Sigmoid colon (tissue), 7 donors: ENCODE measurements around the gene PTPN1. TPM values are rescaled to one million over a fixed set of nuclear protein-coding genes. Genes with fewer than 3 reads are reported as not detected.

ENCODE experiments used
- DNase-seq: peaks from one replicate; pipeline ENCODE4 v3.0.0-alpha.2; 2019
- H3K27ac ChIP-seq, 4 donors: fragments of 200-600 bp; sonication (generic); one replicate each; pipeline ENCODE4 v1.5.1; 2016 to 2019; ENCODE audit warnings: mild to moderate bottlenecking in 1 of 4
- H3K27me3 ChIP-seq, 3 donors: fragments of 200-600 bp; sonication (generic); one replicate each; pipeline ENCODE4 v1.5.1; 2019; ENCODE audit warnings: mild to moderate bottlenecking in 1 of 3
- H3K36me3 ChIP-seq, 4 donors: fragments of 200-600 bp; sonication (generic); one replicate each; pipeline ENCODE4 v1.5.1; 2016 to 2019
- H3K4me1 ChIP-seq, 4 donors: fragments of 200-600 bp; sonication (generic); one replicate each; pipeline ENCODE4 v1.5.1; 2017 to 2019
- H3K4me3 ChIP-seq, 4 donors: fragments of 200-600 bp; sonication (generic); one replicate each; pipeline ENCODE4 v1.5.1; 2017 to 2019; ENCODE audit warnings: mild to moderate bottlenecking in 2 of 4, moderate library complexity in 1 of 4
- H3K9me3 ChIP-seq, 4 donors: fragments of 200-600 bp in 3 of 4; sonication (generic) in 3 of 4; one replicate each; pipeline versions ENCODE4 v1.5.1 to v1.6.1; 2013 to 2019
- EP300 ChIP-seq, 4 donors: sonication (generic); formaldehyde crosslinking; IDR thresholded peaks; one replicate each; pipeline ENCODE4 v1.6.1; 2017; ENCODE audit warnings: antibody characterized with exemption in 4 of 4
- POLR2A ChIP-seq, 2 donors: fragments of 450-650 bp; IDR thresholded peaks; one replicate each; pipeline ENCODE4 v1.6.1; 2016; ENCODE audit warnings: antibody characterized with exemption in 2 of 2, mild to moderate bottlenecking in 2 of 2, moderate library complexity in 2 of 2
- POLR2AphosphoS5 ChIP-seq, 4 donors: sonication (generic); formaldehyde crosslinking; IDR thresholded peaks; one replicate each; pipeline ENCODE4 v1.6.1; 2017; ENCODE audit warnings: antibody characterized with exemption in 4 of 4
- WGBS, 2 donors: extraction: QIAGEN DNeasy Blood & Tissue Kit; methylation state at CpG; one replicate each; pipeline ENCODE4 v1.1.7; 2013; 5-methylcytosine and 5-hydroxymethylcytosine counted together
- intact Hi-C: fragments of 100-400 bp; cut with DNase I; formaldehyde crosslinking; loops from one replicate; pipeline ENCODE4 v1.15.1; 2023
- polyA plus RNA-seq, 3 donors: library from polyadenylated mRNA; stranded (reverse); fragments of 200-250 nt; gene quantifications; one replicate each; pipeline ENCODE4 v1.2.3, GENCODE V29; 2013
- total RNA-seq, 4 donors: library from RNA; depleted of rRNA; stranded (reverse); fragments of >200 nt; gene quantifications; one replicate each; pipeline ENCODE4 v1.1.0, GENCODE V29; 2016
- TF ChIP-seq, protein P1 (sequence below), 4 experiments: fragments of 450-650 bp in 3 of 4; fragments of 200-600 bp in 1 of 4; IDR thresholded peaks; one replicate each; pipeline ENCODE4 v1.5.1; 2016 to 2019; ENCODE audit warnings: antibody characterized with exemption in 4 of 4, mild to moderate bottlenecking in 3 of 4, moderate library complexity in 2 of 4
- donor health status: healthy with polysubstance abuse.
- donor health status: Bipolar disorder and iron deficiency.
- donor health status: healthy.

The PTPN1 gene
- total and polyA plus RNA-seq, 7 donors, result 14.4 to 41.5 (median 23.6) TPM

DNA sequence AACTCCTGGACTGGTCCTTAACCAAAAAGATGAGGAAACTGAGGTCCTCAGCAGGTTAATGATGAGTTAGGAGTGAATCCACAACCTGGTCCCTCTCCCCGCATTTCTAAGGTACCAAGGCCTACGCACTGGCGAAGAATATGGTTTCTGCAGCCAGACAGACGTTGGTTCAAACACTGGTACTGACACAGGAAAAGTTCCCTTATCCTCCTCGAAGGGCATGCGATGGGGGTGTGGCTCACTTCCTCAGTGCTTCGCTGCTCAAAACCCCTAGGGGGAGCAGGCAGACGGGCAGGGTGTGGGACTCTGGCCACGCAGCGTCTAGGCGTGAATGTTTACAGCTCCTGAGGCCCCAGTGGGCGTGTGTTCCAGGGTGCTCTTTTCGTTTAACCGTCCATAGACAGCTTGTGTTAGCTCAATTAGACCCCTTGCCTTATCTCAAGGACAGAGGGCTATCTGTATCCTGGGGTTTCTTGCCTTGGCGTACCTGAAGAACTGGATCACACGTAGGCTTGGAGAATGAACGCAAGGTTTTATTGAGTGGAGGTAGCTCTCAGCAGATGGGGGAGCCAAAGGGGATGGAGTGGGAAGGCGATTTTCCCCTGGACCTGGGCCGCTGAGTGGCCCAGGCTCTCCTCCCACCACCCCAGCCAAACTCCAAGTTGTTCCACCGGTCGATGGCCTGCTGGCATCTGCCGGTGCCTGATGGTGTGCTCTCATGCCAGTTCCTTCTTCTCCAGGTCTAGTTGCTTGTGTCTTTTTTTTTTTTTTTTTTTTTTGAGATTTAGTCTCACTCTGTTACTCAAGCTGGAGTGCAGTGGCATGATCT lies 31.8 kb upstream of the PTPN1 start:
- peak; percentile 86 for DNase-seq
- WGBS, 2 donors, result 38 to 42% methylated on average over 22 of the region's 22 CpGs
- intact Hi-C loops, result no loop called here
- no peaks in the 10 kb centered on the region for H3K36me3 ChIP-seq
- no peak for TF ChIP-seq EP300 (IDR thresholded peaks at IDR 0.05)
- TF ChIP-seq, protein P1, sequence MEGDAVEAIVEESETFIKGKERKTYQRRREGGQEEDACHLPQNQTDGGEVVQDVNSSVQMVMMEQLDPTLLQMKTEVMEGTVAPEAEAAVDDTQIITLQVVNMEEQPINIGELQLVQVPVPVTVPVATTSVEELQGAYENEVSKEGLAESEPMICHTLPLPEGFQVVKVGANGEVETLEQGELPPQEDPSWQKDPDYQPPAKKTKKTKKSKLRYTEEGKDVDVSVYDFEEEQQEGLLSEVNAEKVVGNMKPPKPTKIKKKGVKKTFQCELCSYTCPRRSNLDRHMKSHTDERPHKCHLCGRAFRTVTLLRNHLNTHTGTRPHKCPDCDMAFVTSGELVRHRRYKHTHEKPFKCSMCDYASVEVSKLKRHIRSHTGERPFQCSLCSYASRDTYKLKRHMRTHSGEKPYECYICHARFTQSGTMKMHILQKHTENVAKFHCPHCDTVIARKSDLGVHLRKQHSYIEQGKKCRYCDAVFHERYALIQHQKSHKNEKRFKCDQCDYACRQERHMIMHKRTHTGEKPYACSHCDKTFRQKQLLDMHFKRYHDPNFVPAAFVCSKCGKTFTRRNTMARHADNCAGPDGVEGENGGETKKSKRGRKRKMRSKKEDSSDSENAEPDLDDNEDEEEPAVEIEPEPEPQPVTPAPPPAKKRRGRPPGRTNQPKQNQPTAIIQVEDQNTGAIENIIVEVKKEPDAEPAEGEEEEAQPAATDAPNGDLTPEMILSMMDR (IDR thresholded peaks at IDR 0.05), result peak; percentile 72 to 82 (median 76)
- no peak for TF ChIP-seq POLR2AphosphoS5 (IDR thresholded peaks at IDR 0.05)
- TF ChIP-seq POLR2A (IDR thresholded peaks at IDR 0.05), result no peak
- no peaks in the 10 kb centered on the region for H3K9me3 ChIP-seq
- peaks cover 0 to 12% (median 6%) of the 10 kb centered on the region in 4 donors for H3K4me1 ChIP-seq
- no peak overlapping the region for H3K4me3 ChIP-seq
- no peak overlapping the region for H3K27ac ChIP-seq
- no peaks in the 10 kb centered on the region for H3K27me3 ChIP-seq

DNA sequence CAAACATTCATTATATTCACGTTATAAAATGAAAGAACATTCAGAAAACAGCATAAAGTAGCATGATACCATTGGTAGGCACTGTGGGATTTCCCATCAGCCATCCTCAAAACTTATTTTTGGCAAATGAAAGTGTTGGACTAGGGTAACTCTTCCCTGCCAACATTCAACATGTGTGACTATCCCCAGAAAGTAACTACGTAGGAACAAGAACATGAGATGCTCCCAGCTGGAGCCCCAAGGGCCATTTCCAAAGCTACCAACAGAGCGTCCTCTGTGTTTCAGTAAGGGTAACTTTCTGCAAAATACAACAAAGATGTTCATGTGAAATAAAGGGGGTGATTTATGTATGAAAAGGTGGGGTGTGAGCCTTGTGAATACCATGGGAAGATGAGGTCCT lies 28.4 kb upstream of the PTPN1 start:
- no peak for DNase-seq
- Histone ChIP-seq H3K27ac (peak overlapping the region in 1 of 4 donors; percentile 6), H3K4me3 (no peak overlapping the region), H3K36me3 (no peaks in the 10 kb centered on the region), H3K9me3 (no peaks in the 10 kb centered on the region), H3K27me3 (no peaks in the 10 kb centered on the region), H3K4me1 (peaks cover 0 to 20% (median 12%) of the 10 kb centered on the region in 4 donors)
- TF ChIP-seq EP300 (IDR thresholded peaks at IDR 0.05) (no peak), POLR2A (IDR thresholded peaks at IDR 0.05) (no peak), POLR2AphosphoS5 (IDR thresholded peaks at IDR 0.05) (no peak)
- TF ChIP-seq, protein P1 (IDR thresholded peaks at IDR 0.05), result no peak
- intact Hi-C loops, result loop anchor here (2.0 to 10.0 kb wide), 3 partner anchors 95 to 367 kb away; partner anchors contain the start of gene UBE2V1
- 82 to 87% methylated on average over 3 of the region's 3 CpGs for WGBS, 2 donors

DNA sequence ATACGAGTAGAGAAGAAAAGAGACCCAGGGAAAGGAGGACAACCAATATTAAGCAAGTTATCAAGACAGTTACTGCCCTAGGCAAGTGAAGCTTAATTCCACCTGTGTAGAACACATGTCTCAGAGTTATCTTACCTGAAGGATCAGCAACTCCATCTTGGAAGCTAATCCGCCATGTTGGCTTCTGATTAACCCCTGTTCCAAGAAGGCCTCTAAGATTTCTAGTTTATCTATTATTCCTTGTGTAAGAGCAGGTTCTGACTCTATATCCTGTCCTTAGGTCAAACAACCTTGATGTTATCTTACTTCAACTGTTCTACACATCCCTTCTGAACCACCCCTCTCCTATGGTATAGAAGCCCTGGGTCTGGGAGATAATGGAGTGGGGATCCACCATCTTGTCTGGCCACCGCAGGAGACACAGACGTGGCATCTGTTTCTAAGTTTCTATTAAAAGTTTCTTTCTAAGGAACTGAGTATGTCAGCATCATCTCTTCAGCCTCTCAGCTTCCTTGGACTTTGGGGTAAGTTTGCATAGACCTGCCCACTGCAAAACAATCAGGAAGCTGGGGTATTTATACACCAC lies 27.7 kb upstream of the PTPN1 start:
- DNase-seq, result no peak
- Histone ChIP-seq H3K4me3 (no peak overlapping the region), H3K9me3 (no peaks in the 10 kb centered on the region), H3K27me3 (no peaks in the 10 kb centered on the region), H3K4me1 (peaks cover 0 to 20% (median 12%) of the 10 kb centered on the region in 4 donors), H3K36me3 (no peaks in the 10 kb centered on the region), H3K27ac (peak overlapping the region in 3 of 4 donors; percentile 6 to 84 (median 83))
- intact Hi-C loops, result loop anchor here (2.0 to 10.0 kb wide), 3 partner anchors 94 to 368 kb away; partner anchors contain the start of gene UBE2V1
- TF ChIP-seq POLR2AphosphoS5 (IDR thresholded peaks at IDR 0.05) (no peak), EP300 (IDR thresholded peaks at IDR 0.05) (no peak), POLR2A (IDR thresholded peaks at IDR 0.05) (no peak)
- TF ChIP-seq, protein P1 (IDR thresholded peaks at IDR 0.05), result no peak
- WGBS, 2 donors, result 82 to 93% methylated on average over 4 of the region's 4 CpGs

DNA sequence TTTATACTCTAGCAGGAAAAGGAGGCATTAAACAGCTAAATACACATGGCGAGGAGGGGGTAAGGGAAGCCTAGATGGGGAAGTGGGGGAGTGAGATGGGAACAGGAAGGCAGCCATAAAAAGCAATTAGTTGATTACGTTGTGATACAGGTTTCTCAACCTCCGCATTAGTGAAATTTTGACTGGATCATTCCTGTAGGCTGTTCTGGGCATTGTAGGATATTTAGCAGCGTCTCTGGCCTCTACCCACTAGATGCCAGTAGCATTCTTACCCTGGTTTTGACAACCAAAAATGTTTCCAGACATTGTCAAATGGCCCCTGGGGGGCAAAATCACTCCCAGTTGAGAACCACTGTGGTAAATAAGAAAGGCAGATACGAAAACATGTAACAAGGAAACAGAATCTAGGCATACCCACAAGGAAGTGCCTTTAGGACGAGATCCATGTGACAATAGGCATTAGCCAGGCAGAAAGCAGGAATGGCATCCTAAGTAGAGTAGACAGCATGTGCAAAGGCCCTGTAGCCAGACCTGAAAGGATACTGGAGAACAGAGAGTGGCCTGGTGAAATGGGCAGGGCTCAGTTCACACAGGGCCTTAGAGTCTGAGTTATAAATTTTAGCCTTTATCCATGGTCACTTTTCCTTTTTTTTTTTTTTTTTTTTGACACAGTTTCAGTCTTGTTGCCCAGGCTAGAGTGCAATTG lies 25.8 kb upstream of the PTPN1 start:
- WGBS, 2 donors, result 44 to 67% methylated on average over 6 of the region's 6 CpGs
- intact Hi-C loops, result loop anchor here (10.0 kb wide), 2 partner anchors 260 to 370 kb away; partner anchors contain the start of gene UBE2V1
- TF ChIP-seq, protein P1 (IDR thresholded peaks at IDR 0.05), result no peak
- Histone ChIP-seq H3K36me3 (no peaks in the 10 kb centered on the region), H3K27me3 (no peaks in the 10 kb centered on the region), H3K4me3 (peak overlapping the region in 3 of 4 donors; percentile 52 to 57 (median 52)), H3K27ac (peak overlapping the region; percentile 83 to 88 (median 84)), H3K9me3 (no peaks in the 10 kb centered on the region), H3K4me1 (peaks cover 0 to 14% (median 8%) of the 10 kb centered on the region in 4 donors)
- no peak for DNase-seq
